Fibroblast of peridontal ligament (primary cell): ENCODE measurements around the gene YIF1B.
"Not testable (repeated sequence)": the region's sequence is repeated elsewhere in the genome, so short reads cannot be mapped to it uniquely, and the experiment has no call there.

Experiments
- DNase-seq: peaks from one replicate; pipeline ENCODE4 v3.0.0-alpha.2; 2010; ENCODE audit errors: extremely low read depth

YIF1B gene

GRCh38 chr19:38276942-38277517 lies 38.7 kb downstream of the YIF1B start:
- DNase-seq, result no peak

GRCh38 chr19:38274739-38275138 lies 41.0 kb downstream of the YIF1B start:
- no peak for DNase-seq

GRCh38 chr19:38273499-38273898 lies 42.2 kb downstream of the YIF1B start:
- no peak for DNase-seq

GRCh38 chr19:38270587-38271167 lies 45.1 kb downstream of the YIF1B start:
- no peak for DNase-seq

- DNase-seq, result no peak
These were observed 47.2 kb downstream of the YIF1B start for GRCh38 chr19:38268539-38268938.

- no peak for DNase-seq
These were observed 47.8 kb downstream of the YIF1B start for GRCh38 chr19:38267761-38268483.

GRCh38 chr19:38266981-38267597 lies 48.7 kb downstream of the YIF1B start:
- DNase-seq, result no peak

GRCh38 chr19:38265921-38266429 lies 49.8 kb downstream of the YIF1B start:
- no peak for DNase-seq

- no peak for DNase-seq
These were observed 50.4 kb downstream of the YIF1B start for GRCh38 chr19:38265213-38265861.

- DNase-seq, result no peak
These were observed 51.1 kb downstream of the YIF1B start, which contains the start of gene SPINT2 for GRCh38 chr19:38264486-38265212. TSS of gene SPINT2 (plus strand) at chr19:38264573. CDS start at chr19:38264893, 320 bp downstream.

GRCh38 chr19:38263689-38264485 lies 51.9 kb downstream of the YIF1B start:
- DNase-seq, result no peak

GRCh38 chr19:38262585-38263268 lies 53.0 kb downstream of the YIF1B start:
- DNase-seq, result no peak

- not testable (repeated sequence) for DNase-seq
These were observed 53.8 kb downstream of the YIF1B start for GRCh38 chr19:38261942-38262341.

- DNase-seq, result no peak
These were observed 60.2 kb downstream of the YIF1B start for GRCh38 chr19:38255383-38256014.

- no peak for DNase-seq
These were observed 62.0 kb downstream of the YIF1B start for GRCh38 chr19:38253788-38254187.
